Adrenal gland (tissue), 5 donors: ENCODE results near the gene RGS2.

Source experiments
- CTCF ChIP-seq, 6 experiments: fragments of 450-650 bp in 4 of 6; fragments of 200-600 bp in 2 of 6; sonication (generic) in 1 of 6; IDR thresholded peaks; 1 replicate in 5 of 6; 2 replicates in 1 of 6; pipeline versions ENCODE4 v1.5.1 to v1.8.0; 2016 to 2021; ENCODE audit warnings: antibody characterized with exemption in 6 of 6, mild to moderate bottlenecking in 2 of 6, moderate library complexity in 1 of 6
- POLR2A ChIP-seq, 2 donors: fragments of 450-650 bp; IDR thresholded peaks; one replicate each; pipeline ENCODE4 v1.6.1; 2017; ENCODE audit warnings: antibody characterized with exemption in 2 of 2, mild to moderate bottlenecking in 2 of 2, moderate library complexity in 1 of 2
- donor health status: DM: no; HTN: no; CAD: no.

GRCh38 chr1:192832492-192832891, 23.7 kb downstream of the RGS2 start:
- TF ChIP-seq CTCF (IDR thresholded peaks at IDR 0.05) = no peak
- no peak for TF ChIP-seq POLR2A (IDR thresholded peaks at IDR 0.05)
